ENCODE data around the gene TEX13B.

The TEX13B gene

GRCh38 chrX:107935664-107936433 lies 46.3 kb downstream of the TEX13B start:
- no peak for DNase-seq

- no peak for DNase-seq
These were observed 47.0 kb downstream of the TEX13B start for GRCh38 chrX:107935200-107935599.

GRCh38 chrX:107934262-107934661 lies 47.9 kb downstream of the TEX13B start:
- DNase-seq: no peak

All from MV-4-11 (cell line).